ENCODE data around the gene PKD2L1.
"Not testable (repeated sequence)": the region's sequence is repeated elsewhere in the genome, so short reads cannot be mapped to it uniquely, and the experiment has no call there.

The PKD2L1 gene

GRCh38 chr10:100330079-100330478 lies at the start of gene PKD2L1:
PKD2L1 (minus strand) TSS chr10:100330228; CDS start chr10:100330103, 125 bp downstream.
- no peak for TF ChIP-seq CTCF (IDR thresholded peaks at IDR 0.05; ENCODE audit: low read depth, low read length)
- DNase-seq (ENCODE audit: low read depth in 2 of 2): no peak

GRCh38 chr10:100377830-100378229 lies 47.8 kb upstream of the PKD2L1 start:
- no peak for DNase-seq (ENCODE audit: low read depth in 2 of 2)
- H3K4me3 ChIP-seq (replicated peaks in 1 of 2; ENCODE audit: low read depth in 2 of 2, low read length in 2 of 2): no peak overlapping the region
- TF ChIP-seq CTCF (IDR thresholded peaks at IDR 0.05; ENCODE audit: low read depth, low read length): no peak

More at GRCh38 chr10:100330079-100330478, at the start of gene PKD2L1:
- H3K4me3 ChIP-seq (replicated peaks in 1 of 2; ENCODE audit: low read depth in 2 of 2, low read length in 2 of 2): no peak within 1 kb of the TSS

DNA sequence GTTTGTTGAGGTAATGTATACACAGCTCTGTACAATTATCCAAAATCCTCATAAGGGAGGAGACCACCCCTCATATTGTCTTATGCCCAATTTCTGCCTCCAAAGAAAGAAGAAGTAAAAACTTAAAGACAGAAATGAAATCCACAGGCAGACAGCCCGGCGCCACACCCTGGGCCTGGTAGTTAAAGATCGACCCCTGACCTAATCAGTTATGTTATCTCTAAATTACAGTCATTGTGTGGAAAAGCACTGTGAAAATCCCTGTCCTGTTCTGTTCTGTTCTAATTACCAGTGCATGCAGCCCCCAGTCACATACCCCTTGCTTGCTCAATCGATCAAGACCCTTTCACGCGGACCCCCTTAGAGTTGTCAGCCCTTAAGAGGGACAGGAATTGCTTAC lies 46.6 kb upstream of the PKD2L1 start:
- H3K4me3 ChIP-seq (replicated peaks in 1 of 2; ENCODE audit: low read depth in 2 of 2, low read length in 2 of 2); DNase-seq (ENCODE audit: low read depth in 2 of 2): not testable (repeated sequence)

DNA sequence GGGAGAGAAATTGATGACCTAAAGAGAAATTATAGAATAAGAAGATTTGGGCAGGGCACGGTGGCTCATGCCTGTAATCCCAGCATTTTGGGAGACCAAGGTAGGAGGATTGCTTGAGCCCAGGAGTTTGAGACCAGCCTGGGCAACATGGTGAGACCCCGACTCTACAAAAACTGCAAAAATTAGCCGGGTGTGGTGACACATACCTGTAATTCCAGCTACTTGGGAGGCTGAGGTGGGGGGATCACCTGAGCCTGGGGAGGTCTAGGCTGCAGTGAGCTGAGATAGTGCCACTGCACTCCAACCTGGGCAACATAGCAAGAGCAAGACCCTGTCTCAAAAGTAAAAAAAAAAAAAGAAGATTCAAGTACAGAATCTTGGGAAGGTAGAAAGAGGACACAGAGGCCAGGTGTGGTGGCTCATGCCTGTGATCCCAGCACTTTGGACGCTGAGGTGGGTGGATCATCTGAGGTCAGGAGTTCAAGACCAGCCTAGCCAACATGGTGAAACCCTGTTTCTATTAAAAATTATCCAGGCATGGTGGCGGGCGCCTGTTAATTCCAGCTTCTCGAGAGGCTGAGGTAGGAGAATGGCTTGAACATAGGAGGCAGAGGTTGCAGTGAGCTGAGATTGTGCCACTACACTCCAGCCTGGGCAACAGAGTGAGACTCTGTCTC lies 44.8 kb upstream of the PKD2L1 start:
- not testable (repeated sequence) for DNase-seq (ENCODE audit: low read depth in 2 of 2)
- H3K4me3 ChIP-seq (replicated peaks in 1 of 2; ENCODE audit: low read depth in 2 of 2, low read length in 2 of 2): peak overlapping the region in 1 of 2 donors; percentile 59

DNA sequence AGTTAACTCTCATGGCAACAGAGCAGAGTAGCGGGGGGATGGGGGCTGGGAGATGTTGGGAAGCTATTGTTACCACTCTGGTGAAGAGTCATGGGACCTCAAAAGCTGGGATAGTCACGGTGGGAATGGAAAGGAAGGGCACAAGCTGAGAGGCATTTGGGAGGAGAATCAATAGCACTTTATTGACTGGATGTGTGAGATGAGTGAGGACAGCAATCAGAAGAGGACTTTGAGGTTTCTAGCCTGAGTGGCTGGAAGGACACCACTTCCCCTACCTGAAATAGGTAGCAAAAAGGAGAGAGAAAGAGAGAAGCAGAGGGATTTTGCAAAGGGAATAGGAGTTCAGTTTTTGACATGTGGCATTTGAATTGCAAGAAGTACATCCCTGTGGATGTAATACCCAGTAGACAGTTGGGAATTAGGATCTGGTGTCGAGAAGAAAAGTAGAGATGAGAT lies 44.2 kb upstream of the PKD2L1 start:
- no peak for DNase-seq (ENCODE audit: low read depth in 2 of 2)

GRCh38 chr10:100373298-100374199 lies 43.5 kb upstream of the PKD2L1 start:
- peak overlapping the region; percentile 54 to 59 for H3K4me3 ChIP-seq (replicated peaks in 1 of 2; ENCODE audit: low read depth in 2 of 2, low read length in 2 of 2)
- DNase-seq (ENCODE audit: low read depth in 2 of 2): peak; percentile 100
- no peak for TF ChIP-seq CTCF (IDR thresholded peaks at IDR 0.05; ENCODE audit: low read depth, low read length)

More for the DNA sequence above, 44.2 kb upstream of the PKD2L1 start:
- peak overlapping the region; percentile 54 to 59 for H3K4me3 ChIP-seq (replicated peaks in 1 of 2; ENCODE audit: low read depth in 2 of 2, low read length in 2 of 2)
- TF ChIP-seq CTCF (IDR thresholded peaks at IDR 0.05; ENCODE audit: low read depth, low read length): no peak

- peak overlapping the region; percentile 16 to 39 for H3K4me3 ChIP-seq (replicated peaks in 1 of 2; ENCODE audit: low read depth in 2 of 2, low read length in 2 of 2)
- TF ChIP-seq CTCF (IDR thresholded peaks at IDR 0.05; ENCODE audit: low read depth, low read length): no peak
- DNase-seq (ENCODE audit: low read depth in 2 of 2): no peak
Measured at GRCh38 chr10:100372415-100373297, 42.6 kb upstream of the PKD2L1 start.
